SK-MEL-5 (cell line): Measurements from ENCODE around the gene CREB5. TPM values are rescaled to one million over a fixed set of nuclear protein-coding genes. Genes with fewer than 3 reads are reported as not detected.

Experiments used
- DNase-seq: peaks from one replicate; pipeline ENCODE4 v3.0.0-alpha.2; 2016; ENCODE audit warnings: low read depth, low spot score
- in situ Hi-C: cut with HindIII; loops from 2 replicates; pipeline ENCODE4 v1.10.0; 2016; ENCODE audit warnings: low sequenced_read_pairs, high pct_unique_total_duplicates, low pct_unique_long_range_greater_than_20kb
- total RNA-seq: library from RNA; depleted of rRNA; stranded (reverse); fragments of >200 nt; shearing (Covaris generic); gene quantifications from 2 replicates; pipeline ENCODE4 v1.2.3, GENCODE V29; 2014

CREB5 gene
- total RNA-seq, 1 experiment from 2014 or later: 19.4 TPM

GRCh38 chr7:28516390-28517172 lies 104.3 kb downstream of the CREB5 start:
- in situ Hi-C loops: no loop called here
- no peak for DNase-seq

- in situ Hi-C loops: no loop called here
- DNase-seq: no peak
Observed at GRCh38 chr7:28517206-28517605, 104.9 kb downstream of the CREB5 start.

- in situ Hi-C loops: no loop called here
- DNase-seq: no peak
Observed at GRCh38 chr7:28517606-28518005, 105.3 kb downstream of the CREB5 start.

DNA sequence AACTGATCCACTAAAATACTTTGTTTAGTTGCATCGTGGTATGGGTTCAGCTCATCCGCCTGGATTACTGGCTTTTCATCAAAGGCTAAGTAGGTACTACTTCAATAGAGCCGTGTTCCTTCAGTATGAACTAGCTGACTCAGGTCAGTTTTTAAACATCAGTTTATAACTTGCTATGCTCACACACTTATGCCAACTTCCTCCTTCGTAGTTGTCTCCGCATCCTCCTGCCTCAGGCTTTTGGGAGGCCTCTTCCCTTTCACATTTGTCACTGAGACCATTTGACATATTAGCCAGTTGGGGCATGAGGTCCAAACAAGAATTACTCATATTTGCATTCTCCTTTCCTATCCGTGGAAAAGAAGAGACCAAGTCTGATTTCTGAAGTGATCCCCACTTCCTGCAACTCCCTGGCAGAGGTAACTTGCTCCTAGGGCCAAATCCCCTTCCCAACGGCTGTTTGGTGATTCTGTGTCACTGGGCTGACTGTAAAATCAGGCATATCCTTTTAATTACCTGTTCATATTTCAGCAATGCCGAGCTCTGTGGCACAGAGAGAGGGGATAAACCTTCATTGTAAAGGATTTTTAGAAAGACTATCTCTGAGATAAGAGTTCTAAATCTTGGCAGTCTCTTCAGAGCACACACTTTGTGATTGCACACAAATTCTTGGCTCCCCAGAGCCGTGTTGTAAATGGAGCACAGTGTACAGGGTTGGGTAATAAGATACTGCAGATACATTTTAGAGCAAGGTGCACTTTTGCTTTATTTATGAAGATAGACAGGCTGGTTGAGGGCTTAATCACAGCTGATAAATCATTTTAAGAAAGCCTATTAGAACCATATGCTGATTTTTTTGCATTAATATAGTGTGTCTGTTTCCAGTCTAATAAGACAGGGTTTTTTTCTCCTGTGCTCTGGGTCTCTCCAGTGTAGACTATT lies 108.0 kb downstream of the CREB5 start:
- DNase-seq: no peak
- in situ Hi-C loops: no loop called here

GRCh38 chr7:28524978-28525377 lies 112.7 kb downstream of the CREB5 start:
- in situ Hi-C loops: no loop called here
- DNase-seq: no peak

- no peak for DNase-seq
- in situ Hi-C loops: no loop called here
Observed at GRCh38 chr7:28528899-28529298, 116.6 kb downstream of the CREB5 start.

- no peak for DNase-seq
- in situ Hi-C loops: no loop called here
Observed at GRCh38 chr7:28529755-28530154, 117.4 kb downstream of the CREB5 start.

- in situ Hi-C loops: no loop called here
- no peak for DNase-seq
Observed at GRCh38 chr7:28530175-28530802, 118.0 kb downstream of the CREB5 start.

DNA sequence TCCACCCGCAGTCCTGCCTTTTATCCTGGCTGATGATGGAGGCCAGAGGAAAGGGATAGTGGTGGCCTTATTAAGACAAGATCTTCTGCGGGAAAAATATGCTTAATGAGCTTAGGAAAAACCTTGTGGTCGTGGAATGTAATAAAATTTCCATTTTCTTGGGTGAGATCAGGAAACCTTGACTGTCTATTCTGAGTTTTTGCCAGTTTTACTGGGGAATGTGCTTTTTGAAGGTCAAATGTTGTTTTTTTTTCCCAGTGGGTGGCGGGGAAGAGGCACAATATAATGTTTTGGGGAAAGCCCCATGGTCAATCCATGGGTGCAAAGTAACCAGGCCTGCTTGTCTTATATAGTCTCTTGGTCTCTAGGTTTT lies 118.5 kb downstream of the CREB5 start:
- no peak for DNase-seq

GRCh38 chr7:28531291-28531690 lies 119.0 kb downstream of the CREB5 start:
- in situ Hi-C loops: no loop called here
- no peak for DNase-seq

More for the DNA sequence above, 118.5 kb downstream of the CREB5 start:
- in situ Hi-C loops: no loop called here

GRCh38 chr7:28532181-28532580 lies 119.9 kb downstream of the CREB5 start:
- in situ Hi-C loops: no loop called here
- no peak for DNase-seq

- in situ Hi-C loops: no loop called here
- no peak for DNase-seq
Observed at GRCh38 chr7:28533267-28533666, 120.9 kb downstream of the CREB5 start.

DNA sequence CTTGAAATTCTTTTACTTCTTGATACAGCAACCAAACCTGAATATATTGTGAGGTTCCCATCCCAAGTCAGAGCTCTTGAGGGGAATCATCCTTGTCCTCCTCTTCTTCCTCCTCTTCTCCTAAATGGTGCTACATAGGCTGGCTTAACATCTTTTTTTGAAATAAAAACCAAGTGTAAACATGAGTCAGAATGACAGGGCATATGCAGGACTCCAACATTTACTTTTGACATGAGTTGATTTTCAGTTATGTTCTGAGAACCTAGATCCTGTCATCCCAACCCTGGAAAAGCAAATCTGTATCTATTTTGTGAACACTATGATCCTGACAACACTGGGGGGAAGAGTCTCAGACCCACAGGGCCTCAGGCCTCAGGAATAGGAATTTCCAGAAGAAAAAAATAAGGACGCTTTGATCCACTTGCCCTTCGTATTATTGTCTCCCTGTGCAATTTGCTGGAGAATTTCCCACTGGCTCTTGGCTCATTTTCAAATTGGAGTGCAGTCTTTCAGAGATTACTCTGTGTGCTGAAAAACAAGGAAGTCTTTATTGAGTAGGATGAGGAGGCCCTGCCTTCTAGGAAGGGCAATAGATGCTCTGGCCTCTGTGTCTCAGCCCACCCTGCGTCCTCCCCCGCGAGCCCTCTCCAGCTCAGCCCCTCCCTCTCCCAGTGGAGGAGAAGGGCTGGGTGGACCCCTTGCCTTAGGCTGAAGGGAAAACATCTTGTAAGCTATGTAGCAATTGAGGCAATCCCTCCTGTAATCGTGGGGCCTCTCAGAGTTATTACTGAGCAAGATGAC lies 121.6 kb downstream of the CREB5 start:
- in situ Hi-C loops: no loop called here
- DNase-seq: peak; percentile 78

GRCh38 chr7:28536259-28536658 lies 123.9 kb downstream of the CREB5 start:
- DNase-seq: peak; percentile 78
- in situ Hi-C loops: no loop called here

GRCh38 chr7:28539289-28539981 lies 127.1 kb downstream of the CREB5 start:
- in situ Hi-C loops: no loop called here
- no peak for DNase-seq

DNA sequence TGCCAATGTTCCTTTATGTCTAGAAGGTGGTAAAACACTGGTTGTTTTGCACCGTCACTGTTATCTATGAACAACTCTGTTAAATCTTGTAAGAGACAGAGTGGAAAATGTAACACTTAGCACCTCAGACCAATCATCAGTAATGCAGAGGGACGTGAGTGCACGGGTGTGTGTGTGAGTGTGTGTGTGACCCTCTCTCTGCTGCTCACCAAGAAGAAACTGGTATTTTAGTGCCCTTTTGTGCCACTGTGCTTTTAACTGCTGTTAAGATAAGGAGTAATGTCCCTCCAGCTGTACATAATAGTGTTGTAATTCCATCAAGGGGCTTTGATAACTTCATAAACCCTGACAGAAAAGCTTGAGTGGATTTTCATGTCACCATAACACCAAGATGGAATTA lies 130.1 kb downstream of the CREB5 start:
- no peak for DNase-seq
- in situ Hi-C loops: no loop called here
